ENCODE measurements around the gene HMGCLL1.

DNA sequence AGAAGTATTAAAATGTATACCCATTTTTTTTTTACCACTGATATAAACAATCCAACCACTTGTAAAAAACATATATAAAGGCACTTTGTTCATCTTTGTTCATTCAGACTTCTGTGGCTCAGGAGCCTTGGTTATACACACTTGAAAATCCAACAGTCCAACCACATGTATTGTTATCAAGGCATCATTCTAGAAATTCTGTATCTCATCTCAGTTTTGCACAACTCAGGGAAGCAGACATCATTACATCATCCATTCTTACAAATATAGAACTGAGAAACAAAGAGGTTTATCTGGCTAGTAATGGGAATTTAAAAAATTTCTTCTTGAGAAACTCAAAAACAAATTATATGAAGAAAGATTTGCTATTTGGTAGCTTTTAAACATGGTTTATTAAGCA lies 88.1 kb downstream of the HMGCLL1 start:
- TF ChIP-seq POLR2A (IDR thresholded peaks at IDR 0.05): no peak
- TF ChIP-seq, protein P1, sequence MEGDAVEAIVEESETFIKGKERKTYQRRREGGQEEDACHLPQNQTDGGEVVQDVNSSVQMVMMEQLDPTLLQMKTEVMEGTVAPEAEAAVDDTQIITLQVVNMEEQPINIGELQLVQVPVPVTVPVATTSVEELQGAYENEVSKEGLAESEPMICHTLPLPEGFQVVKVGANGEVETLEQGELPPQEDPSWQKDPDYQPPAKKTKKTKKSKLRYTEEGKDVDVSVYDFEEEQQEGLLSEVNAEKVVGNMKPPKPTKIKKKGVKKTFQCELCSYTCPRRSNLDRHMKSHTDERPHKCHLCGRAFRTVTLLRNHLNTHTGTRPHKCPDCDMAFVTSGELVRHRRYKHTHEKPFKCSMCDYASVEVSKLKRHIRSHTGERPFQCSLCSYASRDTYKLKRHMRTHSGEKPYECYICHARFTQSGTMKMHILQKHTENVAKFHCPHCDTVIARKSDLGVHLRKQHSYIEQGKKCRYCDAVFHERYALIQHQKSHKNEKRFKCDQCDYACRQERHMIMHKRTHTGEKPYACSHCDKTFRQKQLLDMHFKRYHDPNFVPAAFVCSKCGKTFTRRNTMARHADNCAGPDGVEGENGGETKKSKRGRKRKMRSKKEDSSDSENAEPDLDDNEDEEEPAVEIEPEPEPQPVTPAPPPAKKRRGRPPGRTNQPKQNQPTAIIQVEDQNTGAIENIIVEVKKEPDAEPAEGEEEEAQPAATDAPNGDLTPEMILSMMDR (IDR thresholded peaks at IDR 0.05): no peak
